ENCODE results near the gene FIG4. TPM values are rescaled to one million over a fixed set of nuclear protein-coding genes. Genes with fewer than 3 reads are reported as not detected.

The FIG4 gene
- total and polyA plus RNA-seq, 2 of the 13 experiments (the other 11 are each of a cell fraction or from before 2014, with no cell fraction given): 5.5 to 7.9 TPM

DNA sequence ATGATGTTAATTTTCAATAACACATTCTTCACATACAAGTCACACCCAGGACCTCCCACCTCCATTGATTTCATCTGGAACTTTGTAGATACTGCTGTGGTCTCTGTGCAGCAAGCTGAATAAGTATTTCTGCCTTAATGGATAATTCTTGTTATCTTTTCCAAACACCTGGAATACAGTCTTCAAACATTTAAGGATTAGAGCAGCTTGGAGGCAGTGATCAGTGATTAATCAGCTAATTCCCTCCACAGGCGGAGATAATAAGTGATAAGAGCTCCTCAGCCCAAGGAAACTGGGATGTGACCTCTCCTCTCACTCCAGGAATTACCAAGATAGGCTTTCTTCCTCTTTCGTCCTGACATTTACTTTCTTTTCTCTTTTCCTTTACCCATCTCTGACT lies 110.7 kb downstream of the FIG4 start:
- intact Hi-C loops (cut with micrococcal nuclease; ENCODE audit: unreplicated experiment) (no loop called here), in situ Hi-C loops (cut with HindIII; ENCODE audit: extremely low pct_ligation_motif_present, low pct_unique_long_range_greater_than_20kb) (no loop called here)
- no peaks in the 10 kb centered on the region for H3K9me3 ChIP-seq (ENCODE audit: low read length)
- no TSS peak for BruUV-seq (replicated peaks)
- WGBS (ENCODE audit: low lambda C conversion rate): 95% methylated on average over 2 of the region's 2 CpGs
- no peak overlapping the region for H3K9ac ChIP-seq (ENCODE audit: insufficient read depth, low read depth, low read length)
- DNase-seq (ENCODE audit: low spot score) (no peak), ATAC-seq (no peak), FAIRE-seq (no peak)
- H3K36me3 ChIP-seq (replicated peaks in 1 of 2; ENCODE audit: control insufficient read depth in 1 of 2, insufficient read depth in 2 of 2, low read length in 2 of 2): no peaks in the 10 kb centered on the region
- CTCF ChIA-PET (ENCODE audit: low intra/inter-chr PET ratio, low total read pairs): no interaction called here
- no peaks in the 10 kb centered on the region for H3K4me1 ChIP-seq (ENCODE audit: insufficient read depth, low read length)
- H3K4me3 ChIP-seq (replicated peaks in 1 of 3; ENCODE audit: insufficient read depth in 1 of 3, low read depth in 2 of 3, low read length in 3 of 3): no peak overlapping the region
- H3K27ac ChIP-seq (ENCODE audit: extremely low read length, insufficient read depth, low read length): no peak overlapping the region
- H3K4me2 ChIP-seq (ENCODE audit: low read depth, low read length): no peak overlapping the region
- H4K20me1 ChIP-seq (ENCODE audit: insufficient read depth, low read length): no peaks in the 10 kb centered on the region
- H3K27me3 ChIP-seq (ENCODE audit: control insufficient read depth in 1 of 2, insufficient read depth in 2 of 2, low read length in 2 of 2): no peaks in the 10 kb centered on the region
- POLR2A ChIA-PET: no interaction called here
- H3K79me2 ChIP-seq (ENCODE audit: insufficient read depth, low read length): no peaks in the 10 kb centered on the region
- no peak overlapping the region for H2AFZ ChIP-seq (ENCODE audit: low read length)
- no peak for TF ChIP-seq EED (CRISPR knock-in tag; IDR thresholded peaks at IDR 0.05)
- TF ChIP-seq ZNF264 (CRISPR knock-in tag; IDR thresholded peaks at IDR 0.05): no peak
- TF ChIP-seq, protein P1, sequence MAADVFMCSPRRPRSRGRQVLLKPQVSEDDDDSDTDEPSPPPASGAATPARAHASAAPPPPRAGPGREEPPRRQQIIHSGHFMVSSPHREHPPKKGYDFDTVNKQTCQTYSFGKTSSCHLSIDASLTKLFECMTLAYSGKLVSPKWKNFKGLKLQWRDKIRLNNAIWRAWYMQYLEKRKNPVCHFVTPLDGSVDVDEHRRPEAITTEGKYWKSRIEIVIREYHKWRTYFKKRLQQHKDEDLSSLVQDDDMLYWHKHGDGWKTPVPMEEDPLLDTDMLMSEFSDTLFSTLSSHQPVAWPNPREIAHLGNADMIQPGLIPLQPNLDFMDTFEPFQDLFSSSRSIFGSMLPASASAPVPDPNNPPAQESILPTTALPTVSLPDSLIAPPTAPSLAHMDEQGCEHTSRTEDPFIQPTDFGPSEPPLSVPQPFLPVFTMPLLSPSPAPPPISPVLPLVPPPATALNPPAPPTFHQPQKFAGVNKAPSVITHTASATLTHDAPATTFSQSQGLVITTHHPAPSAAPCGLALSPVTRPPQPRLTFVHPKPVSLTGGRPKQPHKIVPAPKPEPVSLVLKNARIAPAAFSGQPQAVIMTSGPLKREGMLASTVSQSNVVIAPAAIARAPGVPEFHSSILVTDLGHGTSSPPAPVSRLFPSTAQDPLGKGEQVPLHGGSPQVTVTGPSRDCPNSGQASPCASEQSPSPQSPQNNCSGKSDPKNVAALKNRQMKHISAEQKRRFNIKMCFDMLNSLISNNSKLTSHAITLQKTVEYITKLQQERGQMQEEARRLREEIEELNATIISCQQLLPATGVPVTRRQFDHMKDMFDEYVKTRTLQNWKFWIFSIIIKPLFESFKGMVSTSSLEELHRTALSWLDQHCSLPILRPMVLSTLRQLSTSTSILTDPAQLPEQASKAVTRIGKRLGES (CRISPR knock-in tag; IDR thresholded peaks at IDR 0.05; ENCODE audit: borderline replicate concordance): no peak
- TF ChIP-seq SETDB1 (CRISPR knock-in tag; IDR thresholded peaks at IDR 0.05; ENCODE audit: borderline replicate concordance): no peak
- no peak for TF ChIP-seq PHB2 (IDR thresholded peaks at IDR 0.05; ENCODE audit: partially characterized antibody)

DNA sequence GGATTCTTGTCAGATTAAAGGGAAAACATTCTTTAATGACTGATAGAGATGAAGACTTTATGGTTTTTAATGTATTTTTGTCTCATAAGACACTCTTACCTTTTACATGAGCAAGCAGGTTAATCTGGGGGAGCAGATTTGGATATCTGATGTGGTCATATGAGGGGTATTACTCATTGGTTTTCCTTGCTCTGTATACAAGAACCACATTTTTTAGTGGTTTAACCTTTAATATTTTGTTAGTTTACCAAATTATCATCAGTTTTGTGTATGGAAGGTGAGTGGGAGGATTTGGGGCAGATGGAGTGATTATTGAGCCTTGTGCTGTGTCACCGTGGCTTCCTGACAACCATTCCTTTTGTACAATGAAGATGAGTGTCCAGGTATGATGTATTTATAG lies 112.9 kb downstream of the FIG4 start:
- intact Hi-C loops (cut with micrococcal nuclease; ENCODE audit: unreplicated experiment): no loop called here
- no peak for FAIRE-seq
- no peak for DNase-seq (ENCODE audit: low spot score)
- no peak overlapping the region for H3K4me3 ChIP-seq (replicated peaks in 1 of 3; ENCODE audit: insufficient read depth in 1 of 3, low read depth in 2 of 3, low read length in 3 of 3)
- 52% methylated on average over 1 of the region's 1 CpG for WGBS (ENCODE audit: low lambda C conversion rate)
- no peak overlapping the region for H3K27ac ChIP-seq (ENCODE audit: extremely low read length, insufficient read depth, low read length)
- H3K9ac ChIP-seq (ENCODE audit: insufficient read depth, low read depth, low read length): no peak overlapping the region
- H3K9me3 ChIP-seq (ENCODE audit: low read length): no peaks in the 10 kb centered on the region
- no peaks in the 10 kb centered on the region for H3K4me1 ChIP-seq (ENCODE audit: insufficient read depth, low read length)
- POLR2A ChIA-PET: no interaction called here
- CTCF ChIA-PET (ENCODE audit: low intra/inter-chr PET ratio, low total read pairs): no interaction called here
- H2AFZ ChIP-seq (ENCODE audit: low read length): no peak overlapping the region
- H4K20me1 ChIP-seq (ENCODE audit: insufficient read depth, low read length): no peaks in the 10 kb centered on the region
- in situ Hi-C loops (cut with HindIII; ENCODE audit: extremely low pct_ligation_motif_present, low pct_unique_long_range_greater_than_20kb): no loop called here
- BruUV-seq (replicated peaks): no TSS peak
- H3K79me2 ChIP-seq (ENCODE audit: insufficient read depth, low read length): no peaks in the 10 kb centered on the region
- no peaks in the 10 kb centered on the region for H3K27me3 ChIP-seq (ENCODE audit: control insufficient read depth in 1 of 2, insufficient read depth in 2 of 2, low read length in 2 of 2)
- H3K4me2 ChIP-seq (ENCODE audit: low read depth, low read length): no peak overlapping the region
- no peaks in the 10 kb centered on the region for H3K36me3 ChIP-seq (replicated peaks in 1 of 2; ENCODE audit: control insufficient read depth in 1 of 2, insufficient read depth in 2 of 2, low read length in 2 of 2)
- ATAC-seq: no peak
- TF ChIP-seq, protein P2, sequence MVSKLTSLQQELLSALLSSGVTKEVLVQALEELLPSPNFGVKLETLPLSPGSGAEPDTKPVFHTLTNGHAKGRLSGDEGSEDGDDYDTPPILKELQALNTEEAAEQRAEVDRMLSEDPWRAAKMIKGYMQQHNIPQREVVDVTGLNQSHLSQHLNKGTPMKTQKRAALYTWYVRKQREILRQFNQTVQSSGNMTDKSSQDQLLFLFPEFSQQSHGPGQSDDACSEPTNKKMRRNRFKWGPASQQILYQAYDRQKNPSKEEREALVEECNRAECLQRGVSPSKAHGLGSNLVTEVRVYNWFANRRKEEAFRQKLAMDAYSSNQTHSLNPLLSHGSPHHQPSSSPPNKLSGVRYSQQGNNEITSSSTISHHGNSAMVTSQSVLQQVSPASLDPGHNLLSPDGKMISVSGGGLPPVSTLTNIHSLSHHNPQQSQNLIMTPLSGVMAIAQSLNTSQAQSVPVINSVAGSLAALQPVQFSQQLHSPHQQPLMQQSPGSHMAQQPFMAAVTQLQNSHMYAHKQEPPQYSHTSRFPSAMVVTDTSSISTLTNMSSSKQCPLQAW (CRISPR knock-in tag; IDR thresholded peaks at IDR 0.05): no peak
- TF ChIP-seq HNF4G (IDR thresholded peaks at IDR 0.05; ENCODE audit: borderline replicate concordance, low read depth, low read length) (no peak), HNF4G (CRISPR knock-in tag; IDR thresholded peaks at IDR 0.05; ENCODE audit: borderline replicate concordance, low read depth) (no peak), RFX3 (CRISPR knock-in tag; IDR thresholded peaks at IDR 0.05) (no peak), NFE2L2 (IDR thresholded peaks at IDR 0.05; ENCODE audit: low read length) (no peak), TMF1 (CRISPR knock-in tag; IDR thresholded peaks at IDR 0.05; ENCODE audit: low read depth) (no peak), ZNF572 (CRISPR knock-in tag; IDR thresholded peaks at IDR 0.05) (no peak), ZNF614 (CRISPR knock-in tag; IDR thresholded peaks at IDR 0.05; ENCODE audit: borderline replicate concordance) (no peak), HOXA5 (CRISPR knock-in tag; IDR thresholded peaks at IDR 0.05) (no peak)
- TF ChIP-seq, protein P3, sequence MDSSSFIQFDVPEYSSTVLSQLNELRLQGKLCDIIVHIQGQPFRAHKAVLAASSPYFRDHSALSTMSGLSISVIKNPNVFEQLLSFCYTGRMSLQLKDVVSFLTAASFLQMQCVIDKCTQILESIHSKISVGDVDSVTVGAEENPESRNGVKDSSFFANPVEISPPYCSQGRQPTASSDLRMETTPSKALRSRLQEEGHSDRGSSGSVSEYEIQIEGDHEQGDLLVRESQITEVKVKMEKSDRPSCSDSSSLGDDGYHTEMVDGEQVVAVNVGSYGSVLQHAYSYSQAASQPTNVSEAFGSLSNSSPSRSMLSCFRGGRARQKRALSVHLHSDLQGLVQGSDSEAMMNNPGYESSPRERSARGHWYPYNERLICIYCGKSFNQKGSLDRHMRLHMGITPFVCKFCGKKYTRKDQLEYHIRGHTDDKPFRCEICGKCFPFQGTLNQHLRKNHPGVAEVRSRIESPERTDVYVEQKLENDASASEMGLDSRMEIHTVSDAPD (CRISPR knock-in tag; IDR thresholded peaks at IDR 0.05): no peak

Data from HepG2 (cell line).